Gastrocnemius medialis (tissue), 4 donors: ENCODE data around the gene CYTH1. TPM values are rescaled to one million over a fixed set of nuclear protein-coding genes. Genes with fewer than 3 reads are reported as not detected.
A peak's percentile ranks its signal among the peaks of the same experiment; 100 is the strongest.

Experiments
- ATAC-seq, 2 donors: fragments of 150-250 bp; one replicate each; pipeline ENCODE4 v1.9.1; 2016
- DNase-seq, 2 donors: peaks; one replicate each; pipeline ENCODE4 v3.0.0-alpha.2; 2019
- H3K27ac ChIP-seq, 4 donors: fragments of 200-600 bp; sonication (generic); 1 replicate in 1 of 4; 2 replicates in 3 of 4; pipeline ENCODE4 v1.5.1; 2016 to 2018; ENCODE audit warnings: mild to moderate bottlenecking in 2 of 4, moderate library complexity in 1 of 4
- H3K27me3 ChIP-seq, 3 donors: fragments of 200-600 bp; sonication (generic) in 2 of 3; 1 replicate in 1 of 3; 2 replicates in 2 of 3; pipeline versions ENCODE4 v1.5.1 to v1.6.0; 2016 to 2019; ENCODE audit warnings: mild to moderate bottlenecking in 1 of 3, moderate library complexity in 1 of 3
- H3K36me3 ChIP-seq, 2 donors: fragments of 200-600 bp; sonication (generic) in 1 of 2; one replicate each; pipeline ENCODE4 v1.5.1; 2017 to 2018
- H3K4me1 ChIP-seq, 2 donors: fragments of 200-600 bp; sonication (generic) in 1 of 2; one replicate each; pipeline ENCODE4 v1.5.1; 2016 to 2017; ENCODE audit warnings: mild to moderate bottlenecking in 2 of 2
- H3K4me3 ChIP-seq, 4 donors: fragments of 200-600 bp; sonication (generic) in 3 of 4; 1 replicate in 1 of 4; 2 replicates in 3 of 4; pipeline ENCODE4 v1.5.1; 2016 to 2019; ENCODE audit warnings: mild to moderate bottlenecking in 2 of 4
- H3K9me3 ChIP-seq, 3 donors: fragments of 200-600 bp; sonication (generic) in 2 of 3; 1 replicate in 1 of 3; 2 replicates in 2 of 3; pipeline ENCODE4 v1.5.1; 2016 to 2019
- POLR2A ChIP-seq, 2 donors: fragments of 450-650 bp; IDR thresholded peaks; one replicate each; pipeline ENCODE4 v1.6.1; 2017; ENCODE audit warnings: antibody characterized with exemption in 2 of 2, mild to moderate bottlenecking in 2 of 2, moderate library complexity in 2 of 2
- in situ Hi-C, 4 donors: fragments of 200-750 bp; cut with MboI; loops; one replicate each; pipeline versions ENCODE4 v1.15.0 to v1.8.0; 2017; ENCODE audit warnings: low sequenced_read_pairs in 4 of 4
- intact Hi-C: fragments of 100-400 bp; cut with DNase I; formaldehyde crosslinking; loops from one replicate; pipeline ENCODE4 v1.15.1; 2023; ENCODE audit warnings: low total_unique reads
- total RNA-seq, 4 donors: library from RNA; depleted of rRNA; stranded (reverse); fragments of >200 nt; gene quantifications; one replicate each; pipeline versions ENCODE4 v1.1.0 to v1.2.3, GENCODE V29; 2016
- TF ChIP-seq, protein P1 (sequence below), 5 experiments: fragments of 450-650 bp in 3 of 5; fragments of 200-600 bp in 2 of 5; sonication (generic) in 2 of 5; IDR thresholded peaks in 4 of 5; conservative IDR thresholded peaks in 1 of 5; 1 replicate in 4 of 5; 2 replicates in 1 of 5; pipeline ENCODE4 v1.5.1; 2016 to 2019; ENCODE audit warnings: antibody characterized with exemption in 5 of 5, mild to moderate bottlenecking in 3 of 5, moderate library complexity in 3 of 5

Gene CYTH1, protein sequence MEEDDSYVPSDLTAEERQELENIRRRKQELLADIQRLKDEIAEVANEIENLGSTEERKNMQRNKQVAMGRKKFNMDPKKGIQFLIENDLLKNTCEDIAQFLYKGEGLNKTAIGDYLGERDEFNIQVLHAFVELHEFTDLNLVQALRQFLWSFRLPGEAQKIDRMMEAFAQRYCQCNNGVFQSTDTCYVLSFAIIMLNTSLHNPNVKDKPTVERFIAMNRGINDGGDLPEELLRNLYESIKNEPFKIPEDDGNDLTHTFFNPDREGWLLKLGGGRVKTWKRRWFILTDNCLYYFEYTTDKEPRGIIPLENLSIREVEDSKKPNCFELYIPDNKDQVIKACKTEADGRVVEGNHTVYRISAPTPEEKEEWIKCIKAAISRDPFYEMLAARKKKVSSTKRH
- total RNA-seq, result 10 to 100 TPM; 24.7 to 43.7 (median 32.4) TPM

DNA sequence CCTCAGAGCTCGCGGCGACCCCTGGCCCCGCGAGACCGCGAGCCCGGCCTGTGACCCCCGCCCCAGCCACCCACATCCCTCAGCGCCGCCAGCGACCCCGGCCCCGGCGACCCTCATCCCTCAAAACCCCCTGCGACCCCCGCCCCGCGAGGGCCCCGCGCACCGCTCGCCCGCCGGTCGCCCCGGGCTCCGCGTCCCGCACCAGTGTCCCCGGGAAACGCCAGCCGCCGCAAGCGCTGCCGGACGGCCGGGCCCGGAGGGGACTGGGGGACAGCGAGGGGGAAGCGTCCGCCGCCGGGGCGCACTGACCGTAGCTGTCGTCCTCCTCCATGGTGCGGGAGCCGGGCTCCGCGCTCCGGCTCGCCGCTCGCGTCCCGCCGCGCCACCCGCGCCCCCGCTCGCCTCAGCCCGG, at the start of gene CYTH1:
TSS of gene CYTH1 (minus strand) at position 381 of the 412 bp plus-strand sequence. CDS start at position 331, 50 bp downstream.
- Histone ChIP-seq H3K27ac (peak within 1 kb of the TSS; percentile 86 to 99 (median 98)), H3K9me3 (no peaks in the 10 kb centered on the region), H3K4me1 (peaks cover 24 to 27% of the 10 kb centered on the region in 2 donors), H3K4me3 (peak within 1 kb of the TSS; percentile 61 to 98 (median 90)), H3K27me3 (no peaks in the 10 kb centered on the region), H3K36me3 (no peaks in the 10 kb centered on the region)
- intact Hi-C loops (loop anchor here (1.0 to 5.0 kb wide), 2 partner anchors 58 to 105 kb away; partner anchors contain the start of gene USP36), in situ Hi-C loops (no loop called here)
- ATAC-seq, result peak; percentile 5 to 28
- no peak for DNase-seq
- TF ChIP-seq, protein P1, sequence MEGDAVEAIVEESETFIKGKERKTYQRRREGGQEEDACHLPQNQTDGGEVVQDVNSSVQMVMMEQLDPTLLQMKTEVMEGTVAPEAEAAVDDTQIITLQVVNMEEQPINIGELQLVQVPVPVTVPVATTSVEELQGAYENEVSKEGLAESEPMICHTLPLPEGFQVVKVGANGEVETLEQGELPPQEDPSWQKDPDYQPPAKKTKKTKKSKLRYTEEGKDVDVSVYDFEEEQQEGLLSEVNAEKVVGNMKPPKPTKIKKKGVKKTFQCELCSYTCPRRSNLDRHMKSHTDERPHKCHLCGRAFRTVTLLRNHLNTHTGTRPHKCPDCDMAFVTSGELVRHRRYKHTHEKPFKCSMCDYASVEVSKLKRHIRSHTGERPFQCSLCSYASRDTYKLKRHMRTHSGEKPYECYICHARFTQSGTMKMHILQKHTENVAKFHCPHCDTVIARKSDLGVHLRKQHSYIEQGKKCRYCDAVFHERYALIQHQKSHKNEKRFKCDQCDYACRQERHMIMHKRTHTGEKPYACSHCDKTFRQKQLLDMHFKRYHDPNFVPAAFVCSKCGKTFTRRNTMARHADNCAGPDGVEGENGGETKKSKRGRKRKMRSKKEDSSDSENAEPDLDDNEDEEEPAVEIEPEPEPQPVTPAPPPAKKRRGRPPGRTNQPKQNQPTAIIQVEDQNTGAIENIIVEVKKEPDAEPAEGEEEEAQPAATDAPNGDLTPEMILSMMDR (IDR thresholded peaks at IDR 0.05 in 4 of 5, conservative IDR thresholded peaks at IDR 0.05 in 1 of 5), result no peak
- peak; percentile 82 to 90 for TF ChIP-seq POLR2A (IDR thresholded peaks at IDR 0.05)

DNA sequence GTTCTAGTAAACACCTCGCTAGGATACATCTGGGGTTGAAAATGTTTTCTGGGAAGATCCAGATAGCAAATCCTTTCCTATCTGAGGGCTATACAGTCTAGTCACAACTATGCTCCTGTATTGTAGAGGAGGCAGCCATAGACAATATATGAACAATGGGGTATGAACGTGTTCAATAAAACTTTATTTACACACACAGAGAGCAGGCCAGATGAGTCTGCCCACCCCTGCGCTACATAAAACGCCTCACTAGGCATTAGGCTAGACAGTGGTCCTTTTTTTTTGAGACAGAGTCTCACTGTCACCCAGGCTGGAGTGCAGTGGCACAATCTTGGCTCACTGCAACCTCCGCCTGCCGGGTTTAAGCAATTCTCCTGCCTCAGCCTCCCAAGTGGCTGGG, 47.4 kb upstream of the CYTH1 start:
- Histone ChIP-seq H3K27me3 (no peaks in the 10 kb centered on the region), H3K27ac (no peak overlapping the region), H3K4me3 (no peak overlapping the region), H3K9me3 (no peaks in the 10 kb centered on the region), H3K4me1 (no peaks in the 10 kb centered on the region), H3K36me3 (peaks cover 4 to 91% of the 10 kb centered on the region in 2 donors)
- TF ChIP-seq, protein P1 (IDR thresholded peaks at IDR 0.05 in 4 of 5, conservative IDR thresholded peaks at IDR 0.05 in 1 of 5), result no peak
- no peak for TF ChIP-seq POLR2A (IDR thresholded peaks at IDR 0.05)
- in situ Hi-C loops, result no loop called here
- no peak for ATAC-seq
- no peak for DNase-seq
- intact Hi-C loops, result no loop called here

DNA sequence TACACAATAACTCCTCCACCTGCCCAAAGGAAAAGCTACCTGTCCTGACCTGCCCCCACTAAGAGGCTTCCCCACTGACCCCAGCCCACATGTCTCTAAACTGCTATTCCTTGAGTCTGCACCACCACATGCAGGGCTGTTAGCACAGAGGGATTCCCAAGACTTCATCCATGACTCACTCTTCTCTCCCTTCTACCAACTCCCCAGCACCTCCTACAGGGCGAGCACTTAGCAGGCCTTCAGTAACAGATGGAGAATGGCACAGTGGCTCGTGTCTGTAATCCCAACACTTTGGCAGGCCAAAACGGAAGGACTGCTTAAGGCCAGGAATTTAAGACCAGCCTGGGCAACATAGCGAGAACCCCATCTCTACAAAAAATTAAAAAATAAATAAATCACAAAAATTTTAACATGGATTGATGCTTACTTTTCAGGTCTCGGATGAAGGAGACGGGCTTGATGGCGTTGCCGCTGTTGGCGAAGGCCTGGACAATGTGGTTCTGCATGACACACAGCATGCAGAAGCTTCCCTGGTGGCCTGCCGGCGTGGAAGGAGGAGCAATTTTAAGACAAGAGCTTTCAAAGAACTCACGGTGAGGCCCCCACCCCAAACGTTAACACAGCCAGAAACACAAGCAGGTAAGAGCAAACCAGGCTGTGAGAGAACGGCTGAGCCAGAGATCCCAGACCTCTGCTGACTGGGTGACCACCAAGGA, 46.6 kb upstream of the CYTH1 start:
- intact Hi-C loops, result no loop called here
- H3K27ac ChIP-seq, result no peak overlapping the region
- in situ Hi-C loops, result no loop called here

DNA sequence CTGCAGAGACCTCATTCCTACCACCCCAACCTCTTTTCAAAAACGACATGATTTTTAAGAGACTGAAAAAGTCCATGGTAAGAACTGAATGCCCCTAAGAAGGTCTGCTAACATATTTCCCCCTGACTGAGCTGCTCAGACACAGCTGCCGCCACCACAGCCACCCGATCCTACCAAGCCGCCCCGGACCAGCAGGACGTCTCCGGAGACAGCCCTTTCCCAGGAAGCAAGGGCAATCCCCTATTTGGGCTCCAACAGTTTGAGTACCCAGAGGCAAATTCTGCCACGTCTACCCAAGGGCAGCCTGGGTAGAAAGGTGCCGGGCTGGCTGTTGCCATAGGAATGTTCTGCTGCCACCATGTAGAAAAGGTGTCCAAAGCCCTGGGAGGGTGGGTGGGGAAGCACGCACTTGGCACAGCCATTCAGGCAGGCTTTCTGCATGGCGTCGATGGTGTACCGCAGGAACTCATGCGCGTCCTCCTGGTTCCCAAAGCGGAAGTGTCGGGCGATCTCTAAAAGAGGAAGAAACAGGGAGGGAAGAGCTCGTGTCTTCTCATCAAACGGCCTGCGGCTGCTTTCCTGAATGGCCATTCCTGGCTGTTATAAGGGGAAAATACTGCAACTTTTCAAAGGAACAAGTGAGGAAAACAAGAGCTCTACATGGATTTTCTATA, 44.9 kb upstream of the CYTH1 start:
- Histone ChIP-seq H3K27me3 (no peaks in the 10 kb centered on the region), H3K9me3 (no peaks in the 10 kb centered on the region), H3K27ac (no peak overlapping the region), H3K4me1 (no peaks in the 10 kb centered on the region), H3K4me3 (no peak overlapping the region), H3K36me3 (peaks cover 0 to 84% of the 10 kb centered on the region in 2 donors)
- intact Hi-C loops, result no loop called here
- in situ Hi-C loops, result no loop called here
- no peak for TF ChIP-seq POLR2A (IDR thresholded peaks at IDR 0.05)
- TF ChIP-seq, protein P1 (IDR thresholded peaks at IDR 0.05 in 4 of 5, conservative IDR thresholded peaks at IDR 0.05 in 1 of 5), result no peak
- DNase-seq (peak in 1 of 2 donors; percentile 22), ATAC-seq (no peak)

More for the DNA sequence above, 46.6 kb upstream of the CYTH1 start:
- Histone ChIP-seq H3K27me3 (no peaks in the 10 kb centered on the region), H3K4me1 (no peaks in the 10 kb centered on the region), H3K36me3 (peaks cover 4 to 91% of the 10 kb centered on the region in 2 donors), H3K4me3 (no peak overlapping the region), H3K9me3 (no peaks in the 10 kb centered on the region)
- DNase-seq (no peak), ATAC-seq (no peak)
- TF ChIP-seq, protein P1 (IDR thresholded peaks at IDR 0.05 in 4 of 5, conservative IDR thresholded peaks at IDR 0.05 in 1 of 5), result no peak
- no peak for TF ChIP-seq POLR2A (IDR thresholded peaks at IDR 0.05)
